Upper lobe of left lung (tissue), 6 donors: Measurements from ENCODE around the gene SDK2. TPM values are rescaled to one million over a fixed set of nuclear protein-coding genes. Genes with fewer than 3 reads are reported as not detected.
A peak's percentile ranks its signal among the peaks of the same experiment; 100 is the strongest.

Source experiments
- ATAC-seq, 2 donors: fragments of 200-7000 bp; cut with Tn5 transposase; one replicate each; pipeline ENCODE4 v1.9.1; 2022; ENCODE audit warnings: mild to moderate bottlenecking in 2 of 2, moderate library complexity in 2 of 2; ENCODE audit not compliant: low FRiP score in 2 of 2
- DNase-seq, 2 donors: peaks; one replicate each; pipeline ENCODE4 v3.0.0-alpha.2; 2019 to 2020
- H3K27ac ChIP-seq, 4 donors: fragments of 200-600 bp; sonication (generic); one replicate each; pipeline ENCODE4 v1.5.1; 2016 to 2019
- H3K27me3 ChIP-seq, 4 donors: fragments of 200-600 bp; sonication (generic); one replicate each; pipeline ENCODE4 v1.5.1; 2017 to 2019
- H3K36me3 ChIP-seq, 4 donors: fragments of 200-600 bp; sonication (generic); one replicate each; pipeline ENCODE4 v1.5.1; 2016 to 2019
- H3K4me1 ChIP-seq, 4 donors: fragments of 200-600 bp; sonication (generic); one replicate each; pipeline ENCODE4 v1.5.1; 2018 to 2019
- H3K4me3 ChIP-seq, 4 donors: fragments of 200-600 bp; sonication (generic); one replicate each; pipeline ENCODE4 v1.5.1; 2017 to 2019; ENCODE audit warnings: mild to moderate bottlenecking in 2 of 4, moderate library complexity in 1 of 4
- H3K9me3 ChIP-seq, 4 donors: fragments of 200-600 bp; sonication (generic); one replicate each; pipeline ENCODE4 v1.5.1; 2018 to 2019
- CTCF ChIP-seq, 6 experiments: fragments of 450-650 bp in 4 of 6; fragments of 200-600 bp in 2 of 6; sonication (generic) in 2 of 6; IDR thresholded peaks; one replicate each; pipeline ENCODE4 v1.5.1; 2016 to 2019; ENCODE audit warnings: antibody characterized with exemption in 6 of 6
- EP300 ChIP-seq, 4 donors: sonication (generic); formaldehyde crosslinking; IDR thresholded peaks; one replicate each; pipeline ENCODE4 v1.5.1; 2017; ENCODE audit warnings: antibody characterized with exemption in 4 of 4, control low read depth in 2 of 4
- POLR2A ChIP-seq, 4 donors: fragments of 450-650 bp; IDR thresholded peaks; one replicate each; pipeline ENCODE4 v1.5.1; 2016 to 2017; ENCODE audit warnings: antibody characterized with exemption in 4 of 4, mild to moderate bottlenecking in 2 of 4
- POLR2AphosphoS5 ChIP-seq, 2 donors: sonication (generic); formaldehyde crosslinking; IDR thresholded peaks; one replicate each; pipeline ENCODE4 v1.5.1; 2017; ENCODE audit warnings: antibody characterized with exemption in 2 of 2
- WGBS, 2 donors: methylation state at CpG; one replicate each; pipeline ENCODE4 v1.1.5; 2017 to 2018; 5-methylcytosine and 5-hydroxymethylcytosine counted together
- total RNA-seq, 6 donors: library from RNA; depleted of rRNA in 4 of 6; stranded (reverse); fragments of >200 nt in 4 of 6; gene quantifications; one replicate each; pipeline versions ENCODE4 v1.1.0 to v1.2.1, GENCODE V29; 2016 to 2021
- donor health status: DM: no; HTN: no; CAD: no; lungs with moderate emphysema.
- donor health status: DM: no; HTN: yes; CAD: no; lungs with severe emphysema.

The SDK2 gene
- total RNA-seq, 6 donors from 2014 or later = 1.2 to 7.3 (median 2.9) TPM

- peaks cover 14 to 25% (median 23%) of the 10 kb centered on the region in 4 donors for H3K4me1 ChIP-seq
- H3K27ac ChIP-seq = no peak overlapping the region
- H3K36me3 ChIP-seq = no peaks in the 10 kb centered on the region
- WGBS, 2 donors = 78 to 82% methylated on average over 6 to 7 of the region's 7 CpGs
- ATAC-seq (no peak), DNase-seq (no peak)
- TF ChIP-seq EP300 (IDR thresholded peaks at IDR 0.05) (no peak), POLR2AphosphoS5 (IDR thresholded peaks at IDR 0.05) (no peak), CTCF (IDR thresholded peaks at IDR 0.05) (no peak), POLR2A (IDR thresholded peaks at IDR 0.05) (no peak)
- H3K9me3 ChIP-seq = no peaks in the 10 kb centered on the region
- H3K27me3 ChIP-seq = no peaks in the 10 kb centered on the region
- H3K4me3 ChIP-seq = no peak overlapping the region
Observed at GRCh38 chr17:73594025-73594424, 50.2 kb downstream of the SDK2 start.

- Histone ChIP-seq H3K27ac (no peak overlapping the region), H3K36me3 (no peaks in the 10 kb centered on the region), H3K27me3 (no peaks in the 10 kb centered on the region), H3K4me3 (no peak overlapping the region), H3K4me1 (peaks cover 14 to 25% (median 23%) of the 10 kb centered on the region in 4 donors), H3K9me3 (no peaks in the 10 kb centered on the region)
- DNase-seq = no peak
- TF ChIP-seq POLR2AphosphoS5 (IDR thresholded peaks at IDR 0.05) = no peak
- TF ChIP-seq CTCF (IDR thresholded peaks at IDR 0.05) = no peak
- no peak for TF ChIP-seq EP300 (IDR thresholded peaks at IDR 0.05)
- no peak for TF ChIP-seq POLR2A (IDR thresholded peaks at IDR 0.05)
- 77 to 86% methylated on average over 6 to 7 of the region's 7 CpGs for WGBS, 2 donors
- no peak for ATAC-seq
Observed at GRCh38 chr17:73593249-73593965, 50.8 kb downstream of the SDK2 start.

GRCh38 chr17:73592501-73592961, 51.7 kb downstream of the SDK2 start:
- peak overlapping the region in 1 of 4 donors; percentile 26 for H3K27ac ChIP-seq
- H3K27me3 ChIP-seq = no peaks in the 10 kb centered on the region
- no peaks in the 10 kb centered on the region for H3K36me3 ChIP-seq
- peaks cover 14 to 25% (median 23%) of the 10 kb centered on the region in 4 donors for H3K4me1 ChIP-seq
- DNase-seq = no peak
- H3K9me3 ChIP-seq = no peaks in the 10 kb centered on the region
- TF ChIP-seq EP300 (IDR thresholded peaks at IDR 0.05) = peak in 1 of 4 donors; percentile 29
- no peak for TF ChIP-seq CTCF (IDR thresholded peaks at IDR 0.05)
- TF ChIP-seq POLR2A (IDR thresholded peaks at IDR 0.05) = no peak
- TF ChIP-seq POLR2AphosphoS5 (IDR thresholded peaks at IDR 0.05) = no peak
- no peak overlapping the region for H3K4me3 ChIP-seq
- no peak for ATAC-seq
- WGBS, 2 donors = 55 to 58% methylated on average over 11 to 16 of the region's 18 CpGs

GRCh38 chr17:73592079-73592415, 52.2 kb downstream of the SDK2 start:
- Histone ChIP-seq H3K4me3 (no peak overlapping the region), H3K9me3 (no peaks in the 10 kb centered on the region), H3K4me1 (peaks cover 14 to 25% (median 23%) of the 10 kb centered on the region in 4 donors), H3K27ac (peak overlapping the region in 1 of 4 donors; percentile 26), H3K36me3 (no peaks in the 10 kb centered on the region), H3K27me3 (no peaks in the 10 kb centered on the region)
- 40 to 56% methylated on average over 4 to 6 of the region's 6 CpGs for WGBS, 2 donors
- DNase-seq = no peak
- ATAC-seq = no peak
- no peak for TF ChIP-seq POLR2A (IDR thresholded peaks at IDR 0.05)
- TF ChIP-seq EP300 (IDR thresholded peaks at IDR 0.05) = no peak
- no peak for TF ChIP-seq POLR2AphosphoS5 (IDR thresholded peaks at IDR 0.05)

GRCh38 chr17:73591296-73592078, 52.8 kb downstream of the SDK2 start:
- Histone ChIP-seq H3K4me3 (no peak overlapping the region), H3K27me3 (no peaks in the 10 kb centered on the region), H3K27ac (no peak overlapping the region), H3K9me3 (no peaks in the 10 kb centered on the region), H3K36me3 (no peaks in the 10 kb centered on the region), H3K4me1 (peaks cover 14 to 25% (median 23%) of the 10 kb centered on the region in 4 donors)
- ATAC-seq (no peak), DNase-seq (no peak)
- 19 to 41% methylated on average over 14 to 19 of the region's 19 CpGs for WGBS, 2 donors
- no peak for TF ChIP-seq EP300 (IDR thresholded peaks at IDR 0.05)
- no peak for TF ChIP-seq POLR2A (IDR thresholded peaks at IDR 0.05)
- TF ChIP-seq CTCF (IDR thresholded peaks at IDR 0.05) = no peak
- no peak for TF ChIP-seq POLR2AphosphoS5 (IDR thresholded peaks at IDR 0.05)
